Gastroesophageal sphincter (tissue), 4 donors: ENCODE data around the gene ATP6V0B. TPM values are rescaled to one million over a fixed set of nuclear protein-coding genes. Genes with fewer than 3 reads are reported as not detected.

ENCODE experiments used
- ATAC-seq: fragments of 150-250 bp; one replicate; pipeline ENCODE4 v1.9.1; 2016; ENCODE audit warnings: mild to moderate bottlenecking, moderate library complexity
- H3K27ac ChIP-seq, 4 donors: fragments of 200-600 bp; sonication (generic) in 3 of 4; 1 replicate in 3 of 4; 2 replicates in 1 of 4; pipeline ENCODE4 v1.5.1; 2016 to 2019
- H3K27me3 ChIP-seq: fragments of 200-600 bp; sonication (generic); one replicate; pipeline ENCODE4 v1.5.1; 2019
- H3K36me3 ChIP-seq, 2 donors: fragments of 200-600 bp; sonication (generic); one replicate each; pipeline ENCODE4 v1.5.1; 2019; ENCODE audit warnings: control low read depth in 1 of 2
- H3K4me1 ChIP-seq, 3 donors: fragments of 200-600 bp; sonication (generic); 1 replicate in 2 of 3; 2 replicates in 1 of 3; pipeline ENCODE4 v1.5.1; 2016 to 2019; ENCODE audit warnings: control low read depth in 2 of 3
- H3K4me3 ChIP-seq, 2 donors: fragments of 200-600 bp; sonication (generic); one replicate each; pipeline ENCODE4 v1.5.1; 2019; ENCODE audit warnings: mild to moderate bottlenecking in 1 of 2, moderate library complexity in 1 of 2
- H3K9me3 ChIP-seq, 3 donors: fragments of 200-600 bp; sonication (generic); one replicate each; pipeline ENCODE4 v1.5.1; 2017 to 2019; ENCODE audit warnings: control low read depth in 2 of 3
- CTCF ChIP-seq, 4 experiments: fragments of 200-600 bp in 2 of 4; fragments of 450-650 bp in 2 of 4; sonication (generic) in 1 of 4; IDR thresholded peaks; one replicate each; pipeline ENCODE4 v1.5.1; 2017 to 2019; ENCODE audit warnings: antibody characterized with exemption in 4 of 4, mild to moderate bottlenecking in 2 of 4, moderate library complexity in 2 of 4
- EP300 ChIP-seq: sonication (generic); formaldehyde crosslinking; IDR thresholded peaks from one replicate; pipeline ENCODE4 v1.6.1; 2017; ENCODE audit warnings: antibody characterized with exemption, mild to moderate bottlenecking
- POLR2A ChIP-seq, 2 donors: fragments of 450-650 bp; IDR thresholded peaks; one replicate each; pipeline ENCODE4 v1.6.1; 2017; ENCODE audit warnings: antibody characterized with exemption in 2 of 2, mild to moderate bottlenecking in 2 of 2, moderate library complexity in 1 of 2
- POLR2AphosphoS5 ChIP-seq: sonication (generic); formaldehyde crosslinking; IDR thresholded peaks from one replicate; pipeline ENCODE4 v1.6.1; 2017; ENCODE audit warnings: antibody characterized with exemption
- WGBS, 2 donors: methylation state at CpG; one replicate each; pipeline ENCODE4 v1.1.5; 2018; ENCODE audit warnings: low coverage in 1 of 2; 5-methylcytosine and 5-hydroxymethylcytosine counted together
- total RNA-seq, 4 donors: library from RNA; depleted of rRNA; stranded (reverse); fragments of >200 nt; gene quantifications; one replicate each; pipeline ENCODE4 v1.1.0, GENCODE V29; 2016

Gene ATP6V0B
- total RNA-seq, 4 donors from 2014 or later = 67.9 to 107 (median 89.9) TPM

- no peaks in the 10 kb centered on the region for H3K9me3 ChIP-seq
- TF ChIP-seq CTCF (IDR thresholded peaks at IDR 0.05) = no peak
- TF ChIP-seq POLR2AphosphoS5 = no peak
- no peak for TF ChIP-seq EP300
- no peak for TF ChIP-seq POLR2A (IDR thresholded peaks at IDR 0.05)
- peak overlapping the region; percentile 52 to 74 for H3K4me3 ChIP-seq
- H3K27ac ChIP-seq = peak overlapping the region in 3 of 4 donors; percentile 80 to 84 (median 80)
- H3K27me3 ChIP-seq = no peaks in the 10 kb centered on the region
- no peaks in the 10 kb centered on the region for H3K36me3 ChIP-seq
- no peak for ATAC-seq
- peaks cover 0 to 33% (median 7%) of the 10 kb centered on the region in 3 donors for H3K4me1 ChIP-seq
- WGBS, 2 donors = 46 to 57% methylated on average over 1 to 4 of the region's 11 CpGs
Observed at GRCh38 chr1:43992232-43992995, 17.7 kb downstream of the ATP6V0B start.

- TF ChIP-seq EP300 (no peak), POLR2AphosphoS5 (no peak)
- H3K4me3 ChIP-seq = no peak overlapping the region
- no peaks in the 10 kb centered on the region for H3K27me3 ChIP-seq
- WGBS, 2 donors = 83 to 88% methylated on average over 4 to 6 of the region's 9 CpGs
- ATAC-seq = no peak
- H3K4me1 ChIP-seq = peaks cover 0 to 33% (median 7%) of the 10 kb centered on the region in 3 donors
- no peaks in the 10 kb centered on the region for H3K36me3 ChIP-seq
- H3K9me3 ChIP-seq = no peaks in the 10 kb centered on the region
- H3K27ac ChIP-seq = no peak overlapping the region
Observed at GRCh38 chr1:43993206-43993914, 18.6 kb downstream of the ATP6V0B start.

GRCh38 chr1:43994071-43994470, 19.3 kb downstream of the ATP6V0B start:
- H3K27ac ChIP-seq = no peak overlapping the region
- H3K36me3 ChIP-seq = no peaks in the 10 kb centered on the region
- H3K27me3 ChIP-seq = no peaks in the 10 kb centered on the region
- no peak for ATAC-seq
- WGBS, 2 donors = 80 to 92% methylated on average over 6 to 7 of the region's 7 CpGs
- TF ChIP-seq EP300 (no peak), POLR2AphosphoS5 (no peak), CTCF (IDR thresholded peaks at IDR 0.05) (no peak), POLR2A (IDR thresholded peaks at IDR 0.05) (no peak)
- no peaks in the 10 kb centered on the region for H3K9me3 ChIP-seq
- H3K4me3 ChIP-seq = no peak overlapping the region
- peaks cover 0 to 33% (median 7%) of the 10 kb centered on the region in 3 donors for H3K4me1 ChIP-seq

- Histone ChIP-seq H3K27ac (no peak overlapping the region), H3K4me3 (no peak overlapping the region), H3K4me1 (peaks cover 0 to 33% (median 7%) of the 10 kb centered on the region in 3 donors), H3K36me3 (peaks cover 0 to 9% of the 10 kb centered on the region in 2 donors), H3K9me3 (no peaks in the 10 kb centered on the region), H3K27me3 (no peaks in the 10 kb centered on the region)
- ATAC-seq = no peak
- TF ChIP-seq POLR2AphosphoS5 = no peak
- TF ChIP-seq CTCF (IDR thresholded peaks at IDR 0.05) = peak in 1 of 4 experiments; percentile 17
- no peak for TF ChIP-seq POLR2A (IDR thresholded peaks at IDR 0.05)
- TF ChIP-seq EP300 = no peak
- WGBS, 2 donors = 42 to 60% methylated on average over 1 to 4 of the region's 15 CpGs
Observed at GRCh38 chr1:43994794-43995790, 20.3 kb downstream of the ATP6V0B start.
